ENCODE results near the gene ST14.

The ST14 gene

DNA sequence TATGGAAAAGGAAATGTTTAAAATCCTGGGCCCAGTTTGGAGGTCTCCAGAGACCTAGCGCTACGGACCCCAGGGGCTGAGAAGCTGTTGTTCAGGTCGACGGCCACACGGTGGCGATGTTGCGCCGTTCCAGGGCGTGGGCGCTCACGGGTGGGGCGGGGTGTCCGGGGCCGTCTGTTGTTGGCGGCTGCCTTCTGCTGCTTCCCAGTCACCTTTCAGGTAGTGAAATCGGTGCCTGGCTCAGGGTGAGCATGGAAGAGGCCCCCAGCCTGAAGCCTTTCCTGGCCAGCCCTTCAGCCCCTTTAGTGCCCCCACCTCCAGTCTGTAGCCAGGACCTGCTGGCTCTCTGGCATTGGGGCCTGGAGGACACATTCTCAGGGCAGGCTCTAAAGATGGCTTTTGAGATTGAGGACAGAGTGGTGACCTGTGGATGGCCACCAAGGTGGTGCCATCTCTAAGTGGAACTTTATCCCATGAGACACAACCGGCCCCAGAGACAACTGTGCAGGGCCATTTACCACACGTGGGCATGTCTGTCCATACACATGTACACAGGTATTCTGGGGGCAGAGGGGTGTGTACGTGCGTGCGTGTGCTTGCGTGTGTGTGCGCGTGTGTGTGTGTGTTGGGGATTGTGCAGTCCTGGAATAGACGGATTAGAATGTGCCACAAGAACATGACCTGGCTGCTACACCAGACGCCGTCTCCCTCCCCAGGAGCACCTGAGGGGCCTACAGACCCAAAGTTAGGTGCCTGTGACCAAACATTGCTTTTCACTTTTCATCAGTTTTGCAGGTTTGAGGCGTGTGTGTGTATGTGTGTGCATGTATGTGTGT, 53.8 kb downstream of the ST14 start:
- in situ Hi-C loops (cut with MboI; ENCODE audit: low sequenced_read_pairs, unreplicated experiment): loop anchor here (10.0 to 25.0 kb wide), 2 partner anchors 211 to 649 kb away; partner anchors contain the start of gene ADAMTS8
- peak; percentile 89 for DNase-seq (ENCODE audit: low spot score)
- TF ChIP-seq, protein P1, sequence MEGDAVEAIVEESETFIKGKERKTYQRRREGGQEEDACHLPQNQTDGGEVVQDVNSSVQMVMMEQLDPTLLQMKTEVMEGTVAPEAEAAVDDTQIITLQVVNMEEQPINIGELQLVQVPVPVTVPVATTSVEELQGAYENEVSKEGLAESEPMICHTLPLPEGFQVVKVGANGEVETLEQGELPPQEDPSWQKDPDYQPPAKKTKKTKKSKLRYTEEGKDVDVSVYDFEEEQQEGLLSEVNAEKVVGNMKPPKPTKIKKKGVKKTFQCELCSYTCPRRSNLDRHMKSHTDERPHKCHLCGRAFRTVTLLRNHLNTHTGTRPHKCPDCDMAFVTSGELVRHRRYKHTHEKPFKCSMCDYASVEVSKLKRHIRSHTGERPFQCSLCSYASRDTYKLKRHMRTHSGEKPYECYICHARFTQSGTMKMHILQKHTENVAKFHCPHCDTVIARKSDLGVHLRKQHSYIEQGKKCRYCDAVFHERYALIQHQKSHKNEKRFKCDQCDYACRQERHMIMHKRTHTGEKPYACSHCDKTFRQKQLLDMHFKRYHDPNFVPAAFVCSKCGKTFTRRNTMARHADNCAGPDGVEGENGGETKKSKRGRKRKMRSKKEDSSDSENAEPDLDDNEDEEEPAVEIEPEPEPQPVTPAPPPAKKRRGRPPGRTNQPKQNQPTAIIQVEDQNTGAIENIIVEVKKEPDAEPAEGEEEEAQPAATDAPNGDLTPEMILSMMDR (IDR thresholded peaks at IDR 0.05; ENCODE audit: borderline replicate concordance, control extremely low read depth, extremely low read depth, insufficient read depth, missing control alignments): peak; percentile 93

DNA sequence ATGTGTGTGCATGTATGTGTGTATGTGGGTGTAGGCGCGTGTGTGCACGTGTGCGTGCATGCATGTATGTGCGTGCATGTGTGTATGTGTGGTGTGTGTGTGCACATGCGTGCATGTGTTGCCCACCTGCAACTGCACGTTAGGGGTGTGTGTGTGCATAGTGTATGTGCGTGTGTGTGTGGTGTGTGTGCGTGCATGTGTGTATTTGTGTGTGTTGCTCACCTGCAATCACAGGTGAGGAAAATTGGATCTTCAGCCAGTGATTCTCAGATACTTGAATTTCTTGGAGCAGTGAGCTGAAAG, 54.3 kb downstream of the ST14 start:
- TF ChIP-seq, protein P1 (IDR thresholded peaks at IDR 0.05; ENCODE audit: borderline replicate concordance, control extremely low read depth, extremely low read depth, insufficient read depth, missing control alignments): no peak
- in situ Hi-C loops (cut with MboI; ENCODE audit: low sequenced_read_pairs, unreplicated experiment): loop anchor here (10.0 to 25.0 kb wide), 2 partner anchors 211 to 648 kb away; partner anchors contain the start of gene ADAMTS8
- DNase-seq (ENCODE audit: low spot score): no peak

GRCh38 chr11:130214861-130215530, 55.4 kb downstream of the ST14 start:
- in situ Hi-C loops (cut with MboI; ENCODE audit: low sequenced_read_pairs, unreplicated experiment): loop anchor here (10.0 to 25.0 kb wide), 2 partner anchors 210 to 647 kb away; partner anchors contain the start of gene ADAMTS8
- TF ChIP-seq, protein P1 (IDR thresholded peaks at IDR 0.05; ENCODE audit: borderline replicate concordance, control extremely low read depth, extremely low read depth, insufficient read depth, missing control alignments): no peak
- DNase-seq (ENCODE audit: low spot score): no peak

- no peak for DNase-seq (ENCODE audit: low spot score)
- in situ Hi-C loops (cut with MboI; ENCODE audit: low sequenced_read_pairs, unreplicated experiment): loop anchor here (10.0 to 25.0 kb wide), 2 partner anchors 209 to 647 kb away; partner anchors contain the start of gene ADAMTS8
Measured at GRCh38 chr11:130215531-130216220, 56.1 kb downstream of the ST14 start.

GRCh38 chr11:130216221-130216550, 56.6 kb downstream of the ST14 start:
- DNase-seq (ENCODE audit: low spot score): no peak
- TF ChIP-seq, protein P1 (IDR thresholded peaks at IDR 0.05; ENCODE audit: borderline replicate concordance, control extremely low read depth, extremely low read depth, insufficient read depth, missing control alignments): no peak
- in situ Hi-C loops (cut with MboI; ENCODE audit: low sequenced_read_pairs, unreplicated experiment): loop anchor here (10.0 to 25.0 kb wide), 2 partner anchors 209 to 646 kb away; partner anchors contain the start of gene ADAMTS8

More at GRCh38 chr11:130215531-130216220, 56.1 kb downstream of the ST14 start:
- TF ChIP-seq, protein P1 (IDR thresholded peaks at IDR 0.05; ENCODE audit: borderline replicate concordance, control extremely low read depth, extremely low read depth, insufficient read depth, missing control alignments): no peak

DNA sequence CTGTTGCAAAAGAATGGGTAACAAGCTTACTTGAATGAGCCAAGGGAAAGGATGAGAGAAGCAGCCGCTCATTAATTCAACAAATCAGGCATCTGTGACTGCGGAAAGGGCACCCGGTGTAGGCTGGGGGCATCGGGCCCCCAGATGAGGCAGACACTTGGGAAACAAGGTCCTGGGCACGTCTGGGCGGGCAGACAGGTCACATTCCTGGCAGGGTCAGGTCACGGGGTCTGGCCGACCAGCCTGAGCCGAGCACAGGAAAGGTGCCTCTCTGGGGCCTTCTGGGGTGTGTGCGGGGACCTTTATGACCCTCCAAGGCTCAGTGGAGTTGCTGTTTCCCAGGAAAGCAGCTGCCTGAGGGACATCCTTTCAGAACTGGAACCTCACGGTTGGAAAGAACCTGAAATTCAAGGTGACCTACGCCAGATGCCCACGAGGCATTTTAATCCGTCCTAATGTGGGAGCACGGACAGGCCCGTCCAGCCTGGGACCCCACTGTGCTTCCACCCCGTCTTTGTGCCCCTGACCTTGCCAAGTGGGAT, 57.1 kb downstream of the ST14 start:
- DNase-seq (ENCODE audit: low spot score): no peak
- TF ChIP-seq, protein P1 (IDR thresholded peaks at IDR 0.05; ENCODE audit: borderline replicate concordance, control extremely low read depth, extremely low read depth, insufficient read depth, missing control alignments): no peak
- in situ Hi-C loops (cut with MboI; ENCODE audit: low sequenced_read_pairs, unreplicated experiment): loop anchor here (10.0 to 25.0 kb wide), 2 partner anchors 208 to 646 kb away; partner anchors contain the start of gene ADAMTS8
